ENCODE data around the gene CTF1. TPM values are rescaled to one million over a fixed set of nuclear protein-coding genes. Genes with fewer than 3 reads are reported as not detected.

CTF1 gene
- total RNA-seq, 1 donor from 2014 or later = 0.62 TPM

DNA sequence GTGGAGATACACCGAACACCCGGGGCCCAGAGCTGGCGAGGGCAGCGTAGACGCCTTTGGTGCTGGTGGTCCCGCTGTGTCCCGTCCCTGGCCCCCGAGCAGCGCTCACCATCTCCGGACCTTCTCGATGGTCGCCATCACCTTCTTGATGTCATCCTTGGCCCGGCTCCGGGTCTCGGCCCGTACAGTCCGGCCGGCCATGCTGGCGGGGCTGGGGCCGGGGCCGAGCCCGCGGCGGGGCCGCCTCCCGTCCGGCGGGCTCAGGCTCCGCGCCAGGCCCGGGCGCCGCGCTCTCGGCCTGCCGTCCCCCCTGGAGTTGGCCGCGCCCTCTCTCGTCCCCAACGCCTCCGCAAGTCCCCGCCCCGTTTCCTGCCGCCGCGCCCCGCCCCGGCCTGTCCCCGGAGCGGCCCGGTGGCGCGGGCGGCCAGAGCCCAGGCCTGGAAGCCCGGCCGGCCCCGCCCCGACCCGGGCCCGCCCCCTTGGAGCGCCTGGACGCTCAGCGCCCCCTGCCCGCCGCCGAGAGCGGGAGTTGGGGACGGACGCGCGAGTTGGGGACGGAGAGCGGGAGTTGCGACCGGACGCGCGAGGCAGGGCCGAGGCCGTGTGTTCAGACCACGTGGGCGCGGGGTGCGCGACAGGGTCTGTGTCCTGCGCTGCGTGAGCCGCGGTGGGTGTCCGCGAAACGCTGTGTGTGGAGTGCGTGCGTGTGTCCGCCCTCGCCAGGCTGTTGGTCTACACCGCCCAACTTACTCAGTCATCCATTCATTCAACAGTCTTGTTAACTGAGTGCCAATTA is 2.5 kb upstream of the CTF1 start, which contains the start of gene BCL7C:
BCL7C (minus strand) TSS at position 334 of the 796 bp plus-strand sequence; CDS start at position 201, 133 bp downstream.
- CTCF ChIA-PET = interaction anchor here (1.0 to 1.9 kb wide), 2 partner anchors 8 to 49 kb away, joined by 4 to 11 read pairs; no protein-coding TSS in a partner anchor
- Mint-ChIP-seq H3K27me3 (no peaks in the 10 kb centered on the region), H3K36me3 (ENCODE audit: low read depth) (peaks cover 18% of the 10 kb centered on the region), H3K4me3 (peak within 1 kb of the TSS; percentile 84), H3K4me1 (peaks cover 48% of the 10 kb centered on the region), H3K9me3 (no peaks in the 10 kb centered on the region), H3K27ac (peak within 1 kb of the TSS; percentile 88)
- TF ChIP-seq, protein P1, sequence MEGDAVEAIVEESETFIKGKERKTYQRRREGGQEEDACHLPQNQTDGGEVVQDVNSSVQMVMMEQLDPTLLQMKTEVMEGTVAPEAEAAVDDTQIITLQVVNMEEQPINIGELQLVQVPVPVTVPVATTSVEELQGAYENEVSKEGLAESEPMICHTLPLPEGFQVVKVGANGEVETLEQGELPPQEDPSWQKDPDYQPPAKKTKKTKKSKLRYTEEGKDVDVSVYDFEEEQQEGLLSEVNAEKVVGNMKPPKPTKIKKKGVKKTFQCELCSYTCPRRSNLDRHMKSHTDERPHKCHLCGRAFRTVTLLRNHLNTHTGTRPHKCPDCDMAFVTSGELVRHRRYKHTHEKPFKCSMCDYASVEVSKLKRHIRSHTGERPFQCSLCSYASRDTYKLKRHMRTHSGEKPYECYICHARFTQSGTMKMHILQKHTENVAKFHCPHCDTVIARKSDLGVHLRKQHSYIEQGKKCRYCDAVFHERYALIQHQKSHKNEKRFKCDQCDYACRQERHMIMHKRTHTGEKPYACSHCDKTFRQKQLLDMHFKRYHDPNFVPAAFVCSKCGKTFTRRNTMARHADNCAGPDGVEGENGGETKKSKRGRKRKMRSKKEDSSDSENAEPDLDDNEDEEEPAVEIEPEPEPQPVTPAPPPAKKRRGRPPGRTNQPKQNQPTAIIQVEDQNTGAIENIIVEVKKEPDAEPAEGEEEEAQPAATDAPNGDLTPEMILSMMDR (IDR thresholded peaks at IDR 0.05) = no peak
- intact Hi-C loops (cut with micrococcal nuclease) = loop anchor here (1.0 to 5.0 kb wide), 5 partner anchors 8 to 1969 kb away; partner anchors contain the start of genes CFAP119, RABEP2 and RNF40
- DNase-seq = peak; percentile 86
- peak; percentile 76 for ATAC-seq (ENCODE audit: low read depth)
- POLR2A ChIA-PET = interaction anchor here (1.2 to 2.8 kb wide), 3 partner anchors 8 to 79 kb away, joined by 3 to 27 read pairs (median 4); no protein-coding TSS in a partner anchor

DNA sequence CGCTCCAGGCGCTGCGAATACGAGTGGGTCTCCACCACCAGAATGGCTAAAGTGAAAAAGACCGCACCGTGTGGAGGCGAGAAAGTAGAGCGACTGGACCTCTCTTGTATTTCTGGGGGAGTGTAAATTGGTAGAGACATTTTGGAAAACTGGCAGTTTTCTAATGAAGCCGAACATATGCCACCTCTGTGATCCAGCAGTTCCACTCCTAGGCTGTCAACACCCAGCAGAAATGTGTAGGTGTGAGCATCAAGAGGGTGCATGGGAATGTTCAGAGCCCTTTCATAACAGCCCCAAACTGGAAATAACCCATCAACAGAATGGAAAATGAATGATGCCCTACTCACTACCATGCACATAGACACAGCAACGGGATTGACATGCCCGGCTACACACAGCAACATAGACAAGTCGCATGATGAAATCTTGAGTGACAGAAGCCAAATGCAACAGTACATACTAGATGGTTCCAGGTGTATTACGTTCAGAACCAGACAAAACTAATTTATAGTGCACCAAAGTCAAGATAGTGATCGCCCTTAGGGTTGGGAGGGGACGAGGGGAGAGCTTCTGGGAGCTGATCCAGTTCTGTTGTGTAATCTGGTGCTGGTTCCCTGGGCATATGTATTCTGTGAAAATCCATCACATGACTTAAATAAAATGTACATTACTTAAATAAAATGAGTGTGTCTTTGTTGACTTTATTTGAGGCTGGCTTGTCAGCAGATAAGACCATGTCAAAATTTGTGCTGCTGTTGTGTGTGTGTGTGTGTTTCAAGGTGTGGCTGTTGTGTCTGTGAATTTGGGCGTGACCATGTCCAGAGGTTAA is 1.7 kb upstream of the CTF1 start:
- no peak for ATAC-seq (ENCODE audit: low read depth)
- Mint-ChIP-seq H3K27ac (peak overlapping the region; percentile 88), H3K27me3 (no peaks in the 10 kb centered on the region), H3K36me3 (ENCODE audit: low read depth) (peaks cover 13% of the 10 kb centered on the region), H3K4me3 (peak overlapping the region; percentile 81), H3K4me1 (peaks cover 46% of the 10 kb centered on the region), H3K9me3 (no peaks in the 10 kb centered on the region)
- intact Hi-C loops (cut with micrococcal nuclease) = loop anchor here (1.0 to 5.0 kb wide), 5 partner anchors 8 to 1970 kb away; partner anchors contain the start of genes CFAP119, RABEP2 and RNF40
- CTCF ChIA-PET = interaction anchor here (1.1 kb wide), 1 partner anchor 80 kb away, joined by 3 read pairs; no protein-coding TSS in a partner anchor
- POLR2A ChIA-PET = interaction anchor here (4.5 kb wide), 1 partner anchor 18 kb away, joined by 43 read pairs; no protein-coding TSS in a partner anchor
- TF ChIP-seq, protein P1 (IDR thresholded peaks at IDR 0.05) = no peak
- no peak for DNase-seq

DNA sequence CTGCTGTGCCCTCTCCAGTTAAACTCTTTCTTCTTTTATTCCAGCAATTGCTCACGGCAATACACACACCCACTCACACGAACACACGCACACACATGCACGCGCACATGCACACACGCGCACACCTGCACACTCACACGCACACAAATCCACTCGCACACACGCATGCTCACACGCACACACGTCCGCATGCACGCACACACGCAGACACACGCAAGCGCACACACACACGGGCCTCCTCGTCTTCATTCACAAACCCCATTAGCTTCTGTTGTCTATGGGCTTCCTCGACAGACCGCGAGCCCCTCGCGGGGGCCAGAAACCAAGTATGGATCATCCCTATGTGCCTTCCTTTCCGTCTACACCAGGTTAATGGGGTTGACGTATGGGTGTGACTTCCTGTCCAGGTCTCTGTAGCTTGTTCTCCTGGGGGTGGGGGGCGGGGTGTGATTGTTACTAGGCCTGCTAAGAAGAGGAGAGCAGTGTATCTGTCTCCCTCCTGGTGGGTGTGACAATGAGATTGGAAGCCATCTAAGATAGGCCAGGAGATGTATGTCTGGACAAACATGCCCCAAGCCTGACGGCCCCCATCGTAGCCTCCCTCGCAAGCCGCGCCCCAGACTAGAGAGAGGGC is 670 bp upstream of the CTF1 start:
- ATAC-seq (ENCODE audit: low read depth) (no peak), DNase-seq (no peak)
- ChIA-PET CTCF (interaction anchor here (0.6 to 1.1 kb wide), 2 partner anchors 51 to 81 kb away, joined by 3 read pairs; no protein-coding TSS in a partner anchor), POLR2A (interaction anchor here (0.7 to 4.5 kb wide), 6 partner anchors 11 to 1168 kb away, joined by 3 to 43 read pairs (median 4); no protein-coding TSS in a partner anchor)
- Mint-ChIP-seq H3K9me3 (no peaks in the 10 kb centered on the region), H3K27ac (peak overlapping the region; percentile 88), H3K36me3 (ENCODE audit: low read depth) (peaks cover 6% of the 10 kb centered on the region), H3K27me3 (no peaks in the 10 kb centered on the region), H3K4me1 (peaks cover 46% of the 10 kb centered on the region), H3K4me3 (peak overlapping the region; percentile 84)
- intact Hi-C loops (cut with micrococcal nuclease) = loop anchor here (2.0 kb wide), 2 partner anchors 179 to 1971 kb away; partner anchors contain the start of genes RABEP2, ZNF646 and ZNF668
- TF ChIP-seq, protein P1 (IDR thresholded peaks at IDR 0.05) = no peak

DNA sequence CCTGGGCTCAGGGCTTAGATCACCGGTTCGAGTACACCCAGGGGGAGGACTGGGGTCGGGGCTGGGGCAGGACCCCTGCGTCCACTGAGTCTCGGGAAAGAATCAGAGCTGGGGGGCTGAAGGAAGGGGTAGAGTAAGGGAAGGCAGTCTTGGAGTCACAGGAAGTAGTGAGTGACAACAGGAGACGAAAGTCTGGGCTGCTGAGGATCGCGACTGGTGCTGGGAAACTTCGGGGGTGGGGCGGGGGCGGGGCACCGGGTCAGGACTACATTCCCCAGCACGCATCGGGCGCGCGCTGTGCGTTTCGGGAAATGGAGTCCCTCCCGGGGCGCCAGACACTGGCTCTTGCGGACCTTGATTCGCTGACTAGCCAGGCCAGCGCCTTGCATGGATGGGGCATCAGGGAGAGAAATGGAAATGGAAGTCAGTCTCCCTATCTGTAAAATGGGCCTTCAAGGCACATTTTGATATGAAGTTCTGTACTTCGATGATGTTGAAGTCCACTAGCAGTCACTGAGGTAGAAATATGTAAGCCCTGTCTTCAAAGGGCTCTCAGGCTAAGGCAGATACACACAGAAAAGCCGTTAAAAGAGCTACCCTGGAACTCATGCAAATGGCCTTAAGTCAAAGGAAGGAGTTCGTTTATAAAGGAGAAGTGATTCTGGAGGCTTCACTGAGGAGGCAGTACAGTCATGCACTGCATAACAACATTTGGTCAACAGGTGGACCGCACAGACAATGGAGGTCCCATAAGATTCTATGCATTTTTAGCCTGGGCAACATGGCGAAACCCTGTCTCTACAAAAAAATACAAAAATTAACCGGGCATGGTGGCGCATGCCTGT is 697 bp downstream of the CTF1 start:
- POLR2A ChIA-PET = interaction anchor here (0.6 to 4.5 kb wide), 11 partner anchors 14 to 785 kb away, joined by 3 to 43 read pairs (median 4); partner anchors contain the start of gene VKORC1
- H3K27me3 Mint-ChIP-seq = no peaks in the 10 kb centered on the region

More for the DNA sequence above, 697 bp downstream of the CTF1 start:
- DNase-seq (peak; percentile 66), ATAC-seq (ENCODE audit: low read depth) (peak; percentile 59)
- Mint-ChIP-seq H3K36me3 (ENCODE audit: low read depth) (no peaks in the 10 kb centered on the region), H3K4me3 (peak overlapping the region; percentile 84), H3K27ac (peak overlapping the region; percentile 87), H3K9me3 (no peaks in the 10 kb centered on the region), H3K4me1 (peaks cover 54% of the 10 kb centered on the region)
- CTCF ChIA-PET = interaction anchor here (2.2 kb wide), 1 partner anchor 53 kb away, joined by 11 read pairs; no protein-coding TSS in a partner anchor
- TF ChIP-seq, protein P1 (IDR thresholded peaks at IDR 0.05) = no peak
- intact Hi-C loops (cut with micrococcal nuclease) = loop anchor here (1.0 to 2.0 kb wide), 4 partner anchors 22 to 199 kb away; partner anchors contain the start of genes ZNF646 and ZNF668

All from activated B cell treated with CpG ODN at 0.5 μM for 24 hours (primary cell).